Measurements from ENCODE around the gene TNFAIP3.

DNA sequence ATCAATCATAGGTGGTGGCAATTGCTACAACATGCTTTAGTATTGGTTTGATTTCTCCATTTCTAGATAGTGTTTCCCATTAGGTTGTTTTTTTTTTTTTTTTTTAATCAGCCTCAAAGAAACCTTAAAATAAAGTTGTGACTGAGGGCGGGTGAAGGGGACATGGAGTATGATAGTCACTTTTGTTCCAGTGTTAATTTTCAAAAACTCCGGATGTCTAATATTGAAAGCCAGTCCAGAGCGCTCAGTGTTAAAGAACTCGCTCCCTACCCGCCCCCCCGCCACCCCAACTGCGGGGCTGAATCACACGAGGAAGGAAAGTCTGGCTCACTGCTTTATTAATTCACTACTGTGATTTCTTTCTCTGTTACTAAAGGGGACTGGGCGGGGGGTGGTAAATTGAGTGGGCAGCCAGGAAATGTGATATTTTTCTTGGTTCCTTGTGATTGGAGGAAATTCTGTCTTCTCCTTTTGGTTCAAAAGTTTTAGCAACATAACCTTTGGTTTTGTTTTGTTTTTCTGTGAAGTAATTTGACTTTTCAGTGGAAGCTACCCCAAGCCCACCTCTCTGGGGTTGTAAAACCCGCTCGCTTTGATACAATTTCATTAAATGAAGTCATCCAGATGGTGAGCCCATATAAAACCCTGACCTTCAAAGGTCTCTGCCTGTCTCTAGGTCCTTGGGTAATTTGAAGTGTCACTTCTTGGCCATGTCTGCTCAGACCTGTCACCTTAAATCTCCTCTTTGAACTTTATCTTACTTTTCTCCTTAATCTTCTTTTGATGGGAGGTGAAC is 38.0 kb downstream of the TNFAIP3 start:
- no peak for TF ChIP-seq EZH2 (IDR thresholded peaks at IDR 0.05; ENCODE audit: borderline replicate concordance, insufficient read depth, low read depth, low read length, poor library complexity, severe bottlenecking)
- TF ChIP-seq, protein P1, sequence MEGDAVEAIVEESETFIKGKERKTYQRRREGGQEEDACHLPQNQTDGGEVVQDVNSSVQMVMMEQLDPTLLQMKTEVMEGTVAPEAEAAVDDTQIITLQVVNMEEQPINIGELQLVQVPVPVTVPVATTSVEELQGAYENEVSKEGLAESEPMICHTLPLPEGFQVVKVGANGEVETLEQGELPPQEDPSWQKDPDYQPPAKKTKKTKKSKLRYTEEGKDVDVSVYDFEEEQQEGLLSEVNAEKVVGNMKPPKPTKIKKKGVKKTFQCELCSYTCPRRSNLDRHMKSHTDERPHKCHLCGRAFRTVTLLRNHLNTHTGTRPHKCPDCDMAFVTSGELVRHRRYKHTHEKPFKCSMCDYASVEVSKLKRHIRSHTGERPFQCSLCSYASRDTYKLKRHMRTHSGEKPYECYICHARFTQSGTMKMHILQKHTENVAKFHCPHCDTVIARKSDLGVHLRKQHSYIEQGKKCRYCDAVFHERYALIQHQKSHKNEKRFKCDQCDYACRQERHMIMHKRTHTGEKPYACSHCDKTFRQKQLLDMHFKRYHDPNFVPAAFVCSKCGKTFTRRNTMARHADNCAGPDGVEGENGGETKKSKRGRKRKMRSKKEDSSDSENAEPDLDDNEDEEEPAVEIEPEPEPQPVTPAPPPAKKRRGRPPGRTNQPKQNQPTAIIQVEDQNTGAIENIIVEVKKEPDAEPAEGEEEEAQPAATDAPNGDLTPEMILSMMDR (IDR thresholded peaks at IDR 0.05): no peak
